SU-DHL-6 (cell line): ENCODE measurements around the gene PML.
"Not testable (repeated sequence)": the region's sequence is repeated elsewhere in the genome, so short reads cannot be mapped to it uniquely, and the experiment has no call there.

Experiments
- EZH2phosphoT487 ChIP-seq: fragments of 200-600 bp; sonication (generic), shearing (Covaris generic); conservative IDR thresholded peaks from 2 replicates; pipeline ENCODE4 v1.6.1; 2018; ENCODE audit warnings: mild to moderate bottlenecking, antibody characterized with exemption, low read length, moderate library complexity, mixed read lengths
- TF ChIP-seq, protein P1 (sequence below): fragments of 200-600 bp; sonication (generic); IDR thresholded peaks from one replicate; pipeline ENCODE4 v1.5.1; 2017; ENCODE audit warnings: antibody characterized with exemption, mild to moderate bottlenecking, low read length, moderate library complexity; ENCODE audit not compliant: insufficient read depth, poor library complexity, severe bottlenecking

DNA sequence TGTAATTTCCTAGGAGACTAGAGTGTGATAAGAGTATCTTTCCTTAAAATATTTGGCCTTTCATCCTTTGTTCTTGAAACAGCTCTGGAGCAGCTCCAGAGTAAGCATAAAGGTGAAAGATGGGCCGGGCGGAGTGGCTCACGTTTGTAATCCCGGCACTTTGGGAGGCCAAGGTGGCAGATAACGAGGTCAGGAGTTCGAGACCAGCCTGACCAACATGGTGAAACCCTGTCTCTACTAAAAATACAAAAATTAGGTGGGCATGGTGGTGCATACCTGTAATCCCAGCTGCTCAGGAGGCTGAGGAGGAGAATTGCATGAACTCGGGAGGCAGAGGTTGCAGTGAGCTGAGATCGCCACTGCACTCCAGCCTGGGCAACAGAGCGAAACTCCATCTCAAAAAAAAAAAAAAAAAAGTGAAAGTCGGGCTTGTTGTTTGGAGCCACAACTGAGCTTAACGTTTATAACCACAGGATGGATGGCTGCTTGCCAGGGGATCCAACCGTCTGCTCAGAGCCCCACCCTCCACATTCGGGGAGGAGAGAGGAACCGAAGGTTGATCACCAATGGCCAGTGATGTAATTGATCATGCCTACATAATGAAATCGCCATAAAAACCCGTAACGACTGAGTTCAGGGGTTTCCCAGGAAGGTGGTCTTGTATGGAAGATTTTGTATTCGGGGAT is 18.9 kb upstream of the PML start:
- TF ChIP-seq, protein P1, sequence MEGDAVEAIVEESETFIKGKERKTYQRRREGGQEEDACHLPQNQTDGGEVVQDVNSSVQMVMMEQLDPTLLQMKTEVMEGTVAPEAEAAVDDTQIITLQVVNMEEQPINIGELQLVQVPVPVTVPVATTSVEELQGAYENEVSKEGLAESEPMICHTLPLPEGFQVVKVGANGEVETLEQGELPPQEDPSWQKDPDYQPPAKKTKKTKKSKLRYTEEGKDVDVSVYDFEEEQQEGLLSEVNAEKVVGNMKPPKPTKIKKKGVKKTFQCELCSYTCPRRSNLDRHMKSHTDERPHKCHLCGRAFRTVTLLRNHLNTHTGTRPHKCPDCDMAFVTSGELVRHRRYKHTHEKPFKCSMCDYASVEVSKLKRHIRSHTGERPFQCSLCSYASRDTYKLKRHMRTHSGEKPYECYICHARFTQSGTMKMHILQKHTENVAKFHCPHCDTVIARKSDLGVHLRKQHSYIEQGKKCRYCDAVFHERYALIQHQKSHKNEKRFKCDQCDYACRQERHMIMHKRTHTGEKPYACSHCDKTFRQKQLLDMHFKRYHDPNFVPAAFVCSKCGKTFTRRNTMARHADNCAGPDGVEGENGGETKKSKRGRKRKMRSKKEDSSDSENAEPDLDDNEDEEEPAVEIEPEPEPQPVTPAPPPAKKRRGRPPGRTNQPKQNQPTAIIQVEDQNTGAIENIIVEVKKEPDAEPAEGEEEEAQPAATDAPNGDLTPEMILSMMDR = not testable (repeated sequence)
- not testable (repeated sequence) for TF ChIP-seq EZH2phosphoT487
